Heart right ventricle (tissue), 16 donors: Measurements from ENCODE around the gene ARHGEF6. TPM values are rescaled to one million over a fixed set of nuclear protein-coding genes. Genes with fewer than 3 reads are reported as not detected.

Source experiments
- ATAC-seq, 8 donors: fragments of 200-7000 bp; cut with Tn5 transposase; one replicate each; pipeline ENCODE4 v1.9.1; 2020; ENCODE audit warnings: mild to moderate bottlenecking in 8 of 8, moderate library complexity in 8 of 8, moderate number of reproducible peaks in 1 of 8
- DNase-seq, 2 donors: peaks; one replicate each; pipeline ENCODE4 v3.0.0-alpha.2; 2020
- H3K27ac ChIP-seq, 10 donors: fragments of 200-600 bp; sonication (generic) in 2 of 10; one replicate each; pipeline versions ENCODE4 v1.5.0 to v1.8.0; 2020 to 2022; ENCODE audit warnings: mild to moderate bottlenecking in 3 of 10
- H3K27me3 ChIP-seq, 7 donors: fragments of 200-600 bp; one replicate each; pipeline ENCODE4 v1.8.0; 2021 to 2022; ENCODE audit warnings: mild to moderate bottlenecking in 2 of 7
- H3K36me3 ChIP-seq, 9 donors: fragments of 200-600 bp; sonication (generic) in 1 of 9; one replicate each; pipeline versions ENCODE4 v1.5.0 to v1.8.0; 2020 to 2022; ENCODE audit warnings: mild to moderate bottlenecking in 2 of 9
- H3K4me1 ChIP-seq, 9 donors: fragments of 200-600 bp; sonication (generic) in 1 of 9; one replicate each; pipeline versions ENCODE4 v1.5.0 to v1.8.0; 2020 to 2022; ENCODE audit warnings: mild to moderate bottlenecking in 4 of 9
- H3K4me3 ChIP-seq, 10 donors: fragments of 200-600 bp; sonication (generic) in 2 of 10; one replicate each; pipeline versions ENCODE4 v1.5.0 to v1.8.0; 2020 to 2022; ENCODE audit warnings: mild to moderate bottlenecking in 7 of 10, moderate library complexity in 2 of 10
- H3K9me3 ChIP-seq, 11 donors: fragments of 200-600 bp in 10 of 11; sonication (generic) in 2 of 11; one replicate each; pipeline versions ENCODE4 v1.5.0 to v1.8.0; 2013 to 2022; ENCODE audit warnings: mild to moderate bottlenecking in 2 of 11, control low read depth in 1 of 11, moderate library complexity in 1 of 11
- WGBS, 2 donors: extraction: QIAGEN DNeasy Blood & Tissue Kit; methylation state at CpG; one replicate each; pipeline ENCODE4 v1.1.7; 2013; ENCODE audit warnings: inconsistent platforms in 1 of 2; 5-methylcytosine and 5-hydroxymethylcytosine counted together
- intact Hi-C, 10 donors: fragments of 100-400 bp; cut with DNase I; formaldehyde crosslinking; loops; one replicate each; pipeline versions ENCODE4 v1.11.1 to v1.14.2; 2022
- polyA plus RNA-seq, 2 donors: library from polyadenylated mRNA; stranded (reverse); fragments of 200-250 nt; gene quantifications; one replicate each; pipeline ENCODE4 v1.2.3, GENCODE V29; 2013
- total RNA-seq, 10 donors: library from RNA; stranded (reverse); fragmentation: NEBNext Ultra II Directional in 3 of 10; extraction: Animal tissue kit (Norgen Biotek cat#: 25700) in 3 of 10; gene quantifications; one replicate each; pipeline versions ENCODE4 v1.2.1 to v1.2.4, GENCODE V29; 2021 to 2023
- TF ChIP-seq, protein P1 (sequence below), 9 donors: fragments of 200-600 bp; sonication (generic) in 2 of 9; IDR thresholded peaks; one replicate each; pipeline versions ENCODE4 v1.5.0 to v1.8.0; 2021 to 2022; ENCODE audit warnings: antibody characterized with exemption in 9 of 9, mild to moderate bottlenecking in 5 of 9, moderate library complexity in 1 of 9
- donor health status: Arrhythmogenic right ventricular cardiomyopathy.
- donor health status: ischemic (EF 13 %, LVEDD 7.1; RV severe dilation, severe dysfunction).
- donor health status: healthy with polysubstance abuse.
- donor health status: DM: no; HTN: yes; CAD: no.
- donor health status: DM: no; HTN: no; CAD: no.
- donor health status: ischemic (EF 25% LVEDD 6.9; RV normal size, moderate dysfunction).
- donor health status: ischemic (EF 25% LVEDD 5.7; RV mildly dilated, moderate dysfunction).
- donor health status: healthy.
- donor health status: DM: yes; HTN: yes; CAD: no.
- donor health status: Ischemic cardiomyopathy.
- donor health status: ischemic (EF 35%, LVEDD 5.7; RV mildly dilated, moderate dysfunction).
- donor health status: nonischemic (EF 11% LVEDD 7.7; RV severe dilation, severe dysfunction).
- donor health status: DM: yes; HTN: yes; CAD: no.
- donor health status: PGD.
- donor health status: ischemic (EF 29% LVEDD 5.4; RV normal size, mild dysfunction).
- donor health status: nonischemic (EF 23%, LVEDD 6.1; RV moderate dilation, normal function).

Gene ARHGEF6
- total and polyA plus RNA-seq, 12 donors: 15.3 to 88.0 (median 50.2) TPM

DNA sequence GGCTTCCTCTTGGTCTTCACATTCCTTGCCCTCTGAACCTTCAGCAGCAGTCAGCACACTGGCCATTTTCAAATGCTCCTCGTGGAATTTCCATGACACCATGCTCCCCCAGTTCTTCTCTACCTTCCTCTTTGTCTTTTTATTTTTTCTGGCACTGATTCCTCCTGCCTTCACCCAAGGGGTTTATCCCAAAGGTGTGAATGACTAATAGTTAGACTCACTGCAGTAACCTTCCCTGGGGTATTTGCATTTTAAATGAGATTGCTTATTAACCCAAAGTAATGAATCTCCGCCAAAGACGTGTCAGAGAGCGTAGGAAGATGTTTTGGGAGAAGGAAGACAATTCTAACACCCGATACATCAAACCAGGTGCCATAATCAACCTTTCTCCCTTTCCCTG lies 96.6 kb downstream of the ARHGEF6 start:
- Histone ChIP-seq H3K36me3 (peaks cover 0 to 93% (median 13%) of the 10 kb centered on the region in 9 donors), H3K27ac (no peak overlapping the region), H3K27me3 (peaks cover 0 to 43% (median 0%) of the 10 kb centered on the region in 7 donors), H3K4me1 (no peaks in the 10 kb centered on the region), H3K4me3 (no peak overlapping the region), H3K9me3 (no peaks in the 10 kb centered on the region)
- WGBS, 2 donors: 88 to 91% methylated on average over 5 of the region's 5 CpGs
- TF ChIP-seq, protein P1, sequence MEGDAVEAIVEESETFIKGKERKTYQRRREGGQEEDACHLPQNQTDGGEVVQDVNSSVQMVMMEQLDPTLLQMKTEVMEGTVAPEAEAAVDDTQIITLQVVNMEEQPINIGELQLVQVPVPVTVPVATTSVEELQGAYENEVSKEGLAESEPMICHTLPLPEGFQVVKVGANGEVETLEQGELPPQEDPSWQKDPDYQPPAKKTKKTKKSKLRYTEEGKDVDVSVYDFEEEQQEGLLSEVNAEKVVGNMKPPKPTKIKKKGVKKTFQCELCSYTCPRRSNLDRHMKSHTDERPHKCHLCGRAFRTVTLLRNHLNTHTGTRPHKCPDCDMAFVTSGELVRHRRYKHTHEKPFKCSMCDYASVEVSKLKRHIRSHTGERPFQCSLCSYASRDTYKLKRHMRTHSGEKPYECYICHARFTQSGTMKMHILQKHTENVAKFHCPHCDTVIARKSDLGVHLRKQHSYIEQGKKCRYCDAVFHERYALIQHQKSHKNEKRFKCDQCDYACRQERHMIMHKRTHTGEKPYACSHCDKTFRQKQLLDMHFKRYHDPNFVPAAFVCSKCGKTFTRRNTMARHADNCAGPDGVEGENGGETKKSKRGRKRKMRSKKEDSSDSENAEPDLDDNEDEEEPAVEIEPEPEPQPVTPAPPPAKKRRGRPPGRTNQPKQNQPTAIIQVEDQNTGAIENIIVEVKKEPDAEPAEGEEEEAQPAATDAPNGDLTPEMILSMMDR (IDR thresholded peaks at IDR 0.05): no peak
- intact Hi-C loops: no loop called here
- ATAC-seq (no peak), DNase-seq (no peak)

DNA sequence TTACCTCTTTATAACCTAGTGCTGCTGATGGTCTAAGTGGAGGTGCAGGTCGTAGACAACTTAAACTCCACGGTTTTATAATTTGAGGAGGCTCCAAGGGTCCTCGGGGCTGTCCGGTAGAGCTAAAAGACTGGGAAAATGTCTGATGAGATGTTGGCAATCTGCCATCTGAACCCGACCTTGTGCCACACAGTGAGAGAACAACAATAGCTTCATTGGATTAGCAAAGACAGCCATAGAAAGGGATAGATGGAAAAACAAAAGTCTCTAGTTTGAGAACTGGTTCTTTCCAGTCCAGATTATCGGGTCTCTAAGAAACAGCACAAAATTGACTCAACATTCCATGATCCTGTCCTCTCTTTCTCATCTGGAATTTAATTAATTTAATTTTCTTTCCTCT lies 101.2 kb downstream of the ARHGEF6 start:
- H3K27ac ChIP-seq: no peak overlapping the region
- no peaks in the 10 kb centered on the region for H3K4me1 ChIP-seq
- H3K4me3 ChIP-seq: no peak overlapping the region
- no peak for ATAC-seq
- no peaks in the 10 kb centered on the region for H3K9me3 ChIP-seq
- no peak for DNase-seq
- peaks cover 0 to 24% (median 0%) of the 10 kb centered on the region in 7 donors for H3K27me3 ChIP-seq
- 80% methylated on average over 6 of the region's 6 CpGs for WGBS, 2 donors
- TF ChIP-seq, protein P1 (IDR thresholded peaks at IDR 0.05): no peak
- H3K36me3 ChIP-seq: peaks cover 0 to 98% (median 13%) of the 10 kb centered on the region in 9 donors
- intact Hi-C loops: no loop called here

DNA sequence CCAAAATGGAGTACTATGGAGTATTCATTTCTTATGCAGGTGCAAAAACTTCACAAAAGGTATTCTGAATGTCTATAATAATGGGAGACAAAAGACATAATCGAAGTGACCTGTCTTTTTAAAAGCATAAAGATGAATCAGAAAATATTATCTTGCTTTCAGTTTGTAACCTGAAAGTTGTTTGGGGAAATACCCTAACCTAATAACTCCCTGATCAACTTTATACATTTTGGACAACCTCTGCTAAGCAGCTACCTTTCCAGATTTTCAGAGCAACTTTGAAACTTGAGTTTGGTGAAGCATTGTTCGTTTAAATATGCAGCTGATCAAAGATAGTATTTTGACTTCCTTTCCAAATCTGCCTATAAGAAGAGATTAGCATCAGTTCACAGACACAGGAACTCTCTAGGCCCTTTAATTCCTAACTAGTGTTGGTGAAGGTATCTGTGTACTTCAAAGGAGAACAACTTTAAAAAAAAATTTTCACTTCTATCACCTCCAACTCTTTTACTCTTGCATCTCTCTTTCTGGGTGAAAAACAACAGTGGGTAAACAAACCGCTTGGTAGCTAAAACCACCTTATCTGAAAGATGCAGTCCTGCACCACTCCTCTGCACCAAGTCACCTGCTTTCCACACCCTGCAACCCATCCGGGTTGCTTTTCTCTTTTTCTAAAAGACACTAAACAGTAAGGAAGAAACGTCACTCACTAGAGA lies 106.3 kb downstream of the ARHGEF6 start:
- Histone ChIP-seq H3K4me1 (no peaks in the 10 kb centered on the region), H3K36me3 (peaks cover 0 to 96% (median 0%) of the 10 kb centered on the region in 9 donors), H3K27ac (no peak overlapping the region), H3K9me3 (no peaks in the 10 kb centered on the region), H3K4me3 (no peak overlapping the region), H3K27me3 (peaks cover 0 to 5% (median 0%) of the 10 kb centered on the region in 7 donors)
- TF ChIP-seq, protein P1 (IDR thresholded peaks at IDR 0.05): no peak
- WGBS, 2 donors: 76 to 82% methylated on average over 5 of the region's 5 CpGs
- no peak for DNase-seq
- intact Hi-C loops: no loop called here
- ATAC-seq: no peak

DNA sequence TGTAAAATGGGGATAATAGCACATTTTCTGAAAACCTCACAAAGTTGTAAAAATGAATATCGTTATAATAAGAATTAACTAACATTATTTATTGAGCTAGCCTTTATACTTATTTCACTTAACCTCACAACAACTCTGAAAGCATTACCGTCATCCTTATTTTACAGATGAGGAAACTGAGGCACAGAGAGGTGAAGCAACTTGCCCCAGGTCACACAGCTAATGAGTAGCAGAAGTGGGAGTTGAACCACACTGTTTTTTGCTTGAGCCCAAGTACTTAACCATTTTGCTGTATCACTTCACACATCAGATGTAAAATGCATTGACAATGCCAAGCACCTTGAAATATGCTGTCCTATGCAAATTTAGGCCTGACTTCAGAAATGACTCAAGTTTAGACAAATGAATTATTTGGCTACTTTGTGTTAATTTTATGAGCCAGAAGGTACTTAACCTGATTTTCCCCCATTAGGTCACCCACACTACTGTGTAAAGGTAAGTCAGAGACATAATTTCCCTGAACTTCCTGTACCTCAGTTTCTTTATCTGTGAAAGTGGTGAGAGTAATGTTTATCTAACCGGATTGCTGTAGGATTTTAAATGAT lies 109.6 kb downstream of the ARHGEF6 start:
- no peaks in the 10 kb centered on the region for H3K4me1 ChIP-seq
- 96 to 97% methylated on average over 3 of the region's 3 CpGs for WGBS, 2 donors
- peaks cover 0 to 97% (median 10%) of the 10 kb centered on the region in 9 donors for H3K36me3 ChIP-seq
- peaks cover 0 to 5% (median 0%) of the 10 kb centered on the region in 7 donors for H3K27me3 ChIP-seq
- TF ChIP-seq, protein P1 (IDR thresholded peaks at IDR 0.05): no peak
- DNase-seq: no peak
- H3K4me3 ChIP-seq: no peak overlapping the region
- no peak for ATAC-seq
- intact Hi-C loops: no loop called here
- H3K9me3 ChIP-seq: no peaks in the 10 kb centered on the region
- H3K27ac ChIP-seq: no peak overlapping the region
